HEK293 (cell line): ENCODE measurements around the gene LRRC72.

Experiments used
- INSM2 ChIP-seq: fragments of 450-650 bp; formaldehyde crosslinking; IDR thresholded peaks from 2 replicates; pipeline ENCODE4 v1.5.1; 2016; ENCODE audit warnings: missing biosample characterization, missing genetic modification characterization
- MZF1 ChIP-seq: fragments of 450-650 bp; formaldehyde crosslinking; IDR thresholded peaks from 2 replicates; pipeline ENCODE4 v1.5.1; 2017; ENCODE audit warnings: missing biosample characterization, missing genetic modification characterization, borderline replicate concordance
- ZNF324 ChIP-seq: fragments of 450-650 bp; formaldehyde crosslinking; IDR thresholded peaks from 2 replicates; pipeline ENCODE4 v1.5.1; 2016; ENCODE audit warnings: missing biosample characterization, missing genetic modification characterization
- ZNF335 ChIP-seq: fragments of 450-650 bp; formaldehyde crosslinking; conservative IDR thresholded peaks from 2 replicates; pipeline ENCODE4 v1.5.1; 2016; ENCODE audit warnings: missing biosample characterization, missing genetic modification characterization
- ZNF670 ChIP-seq: fragments of 450-650 bp; formaldehyde crosslinking; IDR thresholded peaks from 2 replicates; pipeline ENCODE4 v1.5.1; 2016; ENCODE audit warnings: missing biosample characterization, missing genetic modification characterization, low read depth
- ZNF776 ChIP-seq: fragments of 450-650 bp; formaldehyde crosslinking; IDR thresholded peaks from 2 replicates; pipeline ENCODE4 v1.5.0; 2017; ENCODE audit warnings: missing biosample characterization, missing genetic modification characterization, borderline replicate concordance
- ZNF792 ChIP-seq: fragments of 450-650 bp; formaldehyde crosslinking; IDR thresholded peaks from 2 replicates; pipeline ENCODE4 v1.5.1; 2016; ENCODE audit warnings: missing biosample characterization, missing genetic modification characterization
- TF ChIP-seq, protein P1 (sequence below): fragments of 450-650 bp; formaldehyde crosslinking; IDR thresholded peaks from 2 replicates; pipeline ENCODE4 v1.5.1; 2016; ENCODE audit warnings: missing biosample characterization, missing genetic modification characterization
- TF ChIP-seq, protein P2 (sequence below): fragments of 450-650 bp; formaldehyde crosslinking; IDR thresholded peaks from 2 replicates; pipeline ENCODE4 v1.5.1; 2016; ENCODE audit warnings: missing biosample characterization, missing genetic modification characterization

DNA sequence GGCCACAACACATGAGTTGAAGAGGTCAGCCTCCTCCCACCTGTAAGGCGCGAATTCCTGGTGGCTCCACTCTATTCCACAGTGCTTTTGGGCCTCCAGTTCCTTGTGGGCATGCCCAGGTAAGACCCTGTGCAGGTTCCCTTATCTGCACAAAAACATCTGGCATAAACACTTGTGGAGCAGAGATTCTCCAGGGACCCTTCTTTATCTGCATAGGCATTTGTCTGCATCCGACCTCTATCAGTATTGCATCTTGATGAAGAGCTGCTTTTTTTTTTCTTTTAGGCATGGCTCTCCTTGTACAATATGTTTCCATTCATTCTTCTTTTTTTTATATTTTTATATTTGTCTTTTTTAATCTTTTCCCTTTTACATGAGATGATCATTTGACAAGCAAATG lies 60.5 kb downstream of the LRRC72 start:
- TF ChIP-seq, protein P1, sequence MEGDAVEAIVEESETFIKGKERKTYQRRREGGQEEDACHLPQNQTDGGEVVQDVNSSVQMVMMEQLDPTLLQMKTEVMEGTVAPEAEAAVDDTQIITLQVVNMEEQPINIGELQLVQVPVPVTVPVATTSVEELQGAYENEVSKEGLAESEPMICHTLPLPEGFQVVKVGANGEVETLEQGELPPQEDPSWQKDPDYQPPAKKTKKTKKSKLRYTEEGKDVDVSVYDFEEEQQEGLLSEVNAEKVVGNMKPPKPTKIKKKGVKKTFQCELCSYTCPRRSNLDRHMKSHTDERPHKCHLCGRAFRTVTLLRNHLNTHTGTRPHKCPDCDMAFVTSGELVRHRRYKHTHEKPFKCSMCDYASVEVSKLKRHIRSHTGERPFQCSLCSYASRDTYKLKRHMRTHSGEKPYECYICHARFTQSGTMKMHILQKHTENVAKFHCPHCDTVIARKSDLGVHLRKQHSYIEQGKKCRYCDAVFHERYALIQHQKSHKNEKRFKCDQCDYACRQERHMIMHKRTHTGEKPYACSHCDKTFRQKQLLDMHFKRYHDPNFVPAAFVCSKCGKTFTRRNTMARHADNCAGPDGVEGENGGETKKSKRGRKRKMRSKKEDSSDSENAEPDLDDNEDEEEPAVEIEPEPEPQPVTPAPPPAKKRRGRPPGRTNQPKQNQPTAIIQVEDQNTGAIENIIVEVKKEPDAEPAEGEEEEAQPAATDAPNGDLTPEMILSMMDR (tag by site-specific recombination), result no peak
- TF ChIP-seq ZNF324 (tag by site-specific recombination) (no peak), ZNF670 (tag by site-specific recombination) (no peak), INSM2 (tag by site-specific recombination) (no peak), ZNF792 (tag by site-specific recombination) (no peak), ZNF335 (no peak), MZF1 (tag by site-specific recombination) (no peak), ZNF776 (no peak)
- TF ChIP-seq, protein P2, sequence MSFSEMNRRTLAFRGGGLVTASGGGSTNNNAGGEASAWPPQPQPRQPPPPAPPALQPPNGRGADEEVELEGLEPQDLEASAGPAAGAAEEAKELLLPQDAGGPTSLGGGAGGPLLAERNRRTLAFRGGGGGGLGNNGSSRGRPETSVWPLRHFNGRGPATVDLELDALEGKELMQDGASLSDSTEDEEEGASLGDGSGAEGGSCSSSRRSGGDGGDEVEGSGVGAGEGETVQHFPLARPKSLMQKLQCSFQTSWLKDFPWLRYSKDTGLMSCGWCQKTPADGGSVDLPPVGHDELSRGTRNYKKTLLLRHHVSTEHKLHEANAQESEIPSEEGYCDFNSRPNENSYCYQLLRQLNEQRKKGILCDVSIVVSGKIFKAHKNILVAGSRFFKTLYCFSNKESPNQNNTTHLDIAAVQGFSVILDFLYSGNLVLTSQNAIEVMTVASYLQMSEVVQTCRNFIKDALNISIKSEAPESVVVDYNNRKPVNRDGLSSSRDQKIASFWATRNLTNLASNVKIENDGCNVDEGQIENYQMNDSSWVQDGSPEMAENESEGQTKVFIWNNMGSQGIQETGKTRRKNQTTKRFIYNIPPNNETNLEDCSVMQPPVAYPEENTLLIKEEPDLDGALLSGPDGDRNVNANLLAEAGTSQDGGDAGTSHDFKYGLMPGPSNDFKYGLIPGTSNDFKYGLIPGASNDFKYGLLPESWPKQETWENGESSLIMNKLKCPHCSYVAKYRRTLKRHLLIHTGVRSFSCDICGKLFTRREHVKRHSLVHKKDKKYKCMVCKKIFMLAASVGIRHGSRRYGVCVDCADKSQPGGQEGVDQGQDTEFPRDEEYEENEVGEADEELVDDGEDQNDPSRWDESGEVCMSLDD (tag by site-specific recombination), result no peak
